Tibial artery (tissue), 4 donors: ENCODE measurements around the gene LRRTM3.

Experiments
- DNase-seq, 2 donors: peaks; one replicate each; pipeline ENCODE4 v3.0.0-alpha.2; 2019
- H3K27ac ChIP-seq, 2 donors: fragments of 200-600 bp; sonication (generic) in 1 of 2; 1 replicate in 1 of 2; 2 replicates in 1 of 2; pipeline ENCODE4 v1.5.1; 2018 to 2019; ENCODE audit warnings: mild to moderate bottlenecking in 1 of 2
- H3K27me3 ChIP-seq, 2 donors: fragments of 200-600 bp; sonication (generic) in 1 of 2; one replicate each; pipeline versions ENCODE4 v1.5.1 to v1.6.0; 2016 to 2019
- H3K36me3 ChIP-seq, 3 donors: fragments of 200-600 bp; sonication (generic) in 2 of 3; one replicate each; pipeline ENCODE4 v1.5.1; 2016 to 2019; ENCODE audit warnings: mild to moderate bottlenecking in 2 of 3
- H3K4me1 ChIP-seq, 4 donors: fragments of 200-600 bp; sonication (generic) in 2 of 4; 1 replicate in 3 of 4; 2 replicates in 1 of 4; pipeline ENCODE4 v1.5.1; 2016 to 2019
- H3K4me3 ChIP-seq, 2 donors: fragments of 200-600 bp; sonication (generic) in 1 of 2; 1 replicate in 1 of 2; 2 replicates in 1 of 2; pipeline ENCODE4 v1.5.1; 2018 to 2019; ENCODE audit warnings: mild to moderate bottlenecking in 2 of 2
- H3K9me3 ChIP-seq, 3 donors: fragments of 200-600 bp; sonication (generic) in 1 of 3; one replicate each; pipeline ENCODE4 v1.5.1; 2016 to 2019
- intact Hi-C: fragments of 100-400 bp; cut with DNase I; formaldehyde crosslinking; loops from one replicate; pipeline ENCODE4 v1.15.0; 2023; ENCODE audit warnings: low total_unique reads
- TF ChIP-seq, protein P1 (sequence below), 2 experiments: fragments of 200-600 bp in 1 of 2; fragments of 450-650 bp in 1 of 2; IDR thresholded peaks; one replicate each; pipeline ENCODE4 v1.5.1; 2017 to 2019; ENCODE audit warnings: antibody characterized with exemption in 2 of 2, mild to moderate bottlenecking in 1 of 2, moderate library complexity in 1 of 2

The LRRTM3 gene

GRCh38 chr10:66981361-66982052, 55.7 kb downstream of the LRRTM3 start:
- H3K4me1 ChIP-seq = no peaks in the 10 kb centered on the region
- H3K4me3 ChIP-seq = no peak overlapping the region
- H3K36me3 ChIP-seq = no peaks in the 10 kb centered on the region
- TF ChIP-seq, protein P1, sequence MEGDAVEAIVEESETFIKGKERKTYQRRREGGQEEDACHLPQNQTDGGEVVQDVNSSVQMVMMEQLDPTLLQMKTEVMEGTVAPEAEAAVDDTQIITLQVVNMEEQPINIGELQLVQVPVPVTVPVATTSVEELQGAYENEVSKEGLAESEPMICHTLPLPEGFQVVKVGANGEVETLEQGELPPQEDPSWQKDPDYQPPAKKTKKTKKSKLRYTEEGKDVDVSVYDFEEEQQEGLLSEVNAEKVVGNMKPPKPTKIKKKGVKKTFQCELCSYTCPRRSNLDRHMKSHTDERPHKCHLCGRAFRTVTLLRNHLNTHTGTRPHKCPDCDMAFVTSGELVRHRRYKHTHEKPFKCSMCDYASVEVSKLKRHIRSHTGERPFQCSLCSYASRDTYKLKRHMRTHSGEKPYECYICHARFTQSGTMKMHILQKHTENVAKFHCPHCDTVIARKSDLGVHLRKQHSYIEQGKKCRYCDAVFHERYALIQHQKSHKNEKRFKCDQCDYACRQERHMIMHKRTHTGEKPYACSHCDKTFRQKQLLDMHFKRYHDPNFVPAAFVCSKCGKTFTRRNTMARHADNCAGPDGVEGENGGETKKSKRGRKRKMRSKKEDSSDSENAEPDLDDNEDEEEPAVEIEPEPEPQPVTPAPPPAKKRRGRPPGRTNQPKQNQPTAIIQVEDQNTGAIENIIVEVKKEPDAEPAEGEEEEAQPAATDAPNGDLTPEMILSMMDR (IDR thresholded peaks at IDR 0.05) = no peak
- intact Hi-C loops = no loop called here
- DNase-seq = no peak
- H3K27ac ChIP-seq = no peak overlapping the region
- H3K27me3 ChIP-seq = no peaks in the 10 kb centered on the region
- H3K9me3 ChIP-seq = no peaks in the 10 kb centered on the region

- H3K36me3 ChIP-seq = no peaks in the 10 kb centered on the region
- no peak overlapping the region for H3K4me3 ChIP-seq
- intact Hi-C loops = no loop called here
- no peaks in the 10 kb centered on the region for H3K4me1 ChIP-seq
- no peaks in the 10 kb centered on the region for H3K9me3 ChIP-seq
- no peak overlapping the region for H3K27ac ChIP-seq
- TF ChIP-seq, protein P1 (IDR thresholded peaks at IDR 0.05) = no peak
- H3K27me3 ChIP-seq = no peaks in the 10 kb centered on the region
- no peak for DNase-seq
Observed at GRCh38 chr10:66982053-66982420, 56.2 kb downstream of the LRRTM3 start.

GRCh38 chr10:66982792-66983474, 57.1 kb downstream of the LRRTM3 start:
- Histone ChIP-seq H3K27ac (no peak overlapping the region), H3K36me3 (no peaks in the 10 kb centered on the region), H3K27me3 (no peaks in the 10 kb centered on the region), H3K4me1 (no peaks in the 10 kb centered on the region), H3K9me3 (no peaks in the 10 kb centered on the region), H3K4me3 (no peak overlapping the region)
- TF ChIP-seq, protein P1 (IDR thresholded peaks at IDR 0.05) = no peak
- intact Hi-C loops = no loop called here
- no peak for DNase-seq

DNA sequence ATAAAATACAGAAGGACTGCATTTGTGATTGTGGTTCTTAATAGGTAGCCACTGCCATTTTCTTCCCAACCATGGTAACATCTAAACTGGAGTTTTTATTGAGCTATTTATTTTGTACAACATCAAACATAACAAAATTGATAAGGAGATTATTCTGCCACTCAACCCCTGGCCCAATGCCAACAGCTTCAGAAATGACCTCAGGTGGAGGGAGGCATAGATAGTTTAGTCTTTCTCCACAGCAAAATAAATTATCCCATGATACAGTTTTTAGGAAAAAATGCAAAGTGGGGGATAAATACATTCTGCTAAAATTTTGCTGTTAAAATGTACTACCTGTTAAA, 57.6 kb downstream of the LRRTM3 start:
- Histone ChIP-seq H3K27me3 (no peaks in the 10 kb centered on the region), H3K9me3 (no peaks in the 10 kb centered on the region), H3K4me1 (no peaks in the 10 kb centered on the region), H3K27ac (no peak overlapping the region), H3K4me3 (no peak overlapping the region), H3K36me3 (no peaks in the 10 kb centered on the region)
- TF ChIP-seq, protein P1 (IDR thresholded peaks at IDR 0.05) = no peak
- DNase-seq = no peak
- intact Hi-C loops = no loop called here

DNA sequence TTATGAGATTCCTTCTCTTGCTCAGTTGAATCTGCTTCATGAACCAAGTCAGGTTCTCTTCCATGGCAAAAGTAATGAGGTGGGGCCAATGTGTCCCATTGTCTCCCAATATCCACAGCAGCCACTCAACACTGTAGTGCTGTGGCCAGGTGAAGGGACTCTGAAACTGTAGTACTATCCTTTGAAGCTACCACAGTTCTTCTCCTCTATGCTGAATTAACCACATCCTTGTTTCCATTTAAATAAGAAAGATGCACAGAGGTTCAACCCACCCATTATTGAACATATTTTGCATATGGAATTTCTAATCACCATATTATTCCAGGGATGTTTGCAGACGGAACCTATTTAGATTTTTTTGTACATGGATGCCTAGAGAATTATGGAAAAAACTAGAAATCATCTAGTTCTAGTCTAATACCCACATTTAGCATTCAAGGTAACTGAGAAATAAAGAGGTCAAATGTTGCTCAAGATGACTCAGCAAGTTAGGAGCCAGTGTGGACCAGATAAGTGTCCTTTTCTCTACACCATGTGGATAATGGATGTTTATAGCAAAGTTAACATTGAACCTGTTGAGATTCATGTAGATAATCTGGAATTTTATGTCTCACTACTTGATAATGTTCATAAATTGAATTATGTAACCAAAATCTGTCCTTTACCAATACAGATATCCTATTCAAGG, 64.5 kb downstream of the LRRTM3 start:
- Histone ChIP-seq H3K4me3 (no peak overlapping the region), H3K27ac (no peak overlapping the region)

More for the DNA sequence above, 64.5 kb downstream of the LRRTM3 start:
- Histone ChIP-seq H3K4me1 (no peaks in the 10 kb centered on the region), H3K9me3 (no peaks in the 10 kb centered on the region), H3K36me3 (no peaks in the 10 kb centered on the region), H3K27me3 (no peaks in the 10 kb centered on the region)
- no peak for DNase-seq
- TF ChIP-seq, protein P1 (IDR thresholded peaks at IDR 0.05) = no peak
- intact Hi-C loops = no loop called here
